ENCODE data around the gene POU2F1.

The POU2F1 gene

DNA sequence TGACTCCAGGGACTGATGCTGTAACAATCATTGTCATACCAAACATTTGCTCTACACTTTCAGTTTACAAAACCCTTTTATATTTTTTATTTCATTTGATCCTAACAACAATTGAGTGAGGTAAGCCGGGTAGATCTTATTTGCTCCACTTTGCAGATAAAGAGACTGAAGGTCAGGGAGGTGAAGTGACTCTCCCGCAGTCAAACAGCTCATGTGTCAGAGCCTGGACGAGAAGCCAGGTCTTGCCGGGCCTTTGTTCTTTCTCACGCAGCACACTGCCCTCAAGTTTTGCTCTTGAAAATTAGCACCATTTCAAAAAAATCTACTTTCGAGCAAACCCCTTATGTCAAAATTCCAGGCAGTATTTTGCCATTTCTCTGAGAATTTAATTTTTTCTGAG, 232.4 kb downstream of the POU2F1 start:
- DNase-seq, result no peak

DNA sequence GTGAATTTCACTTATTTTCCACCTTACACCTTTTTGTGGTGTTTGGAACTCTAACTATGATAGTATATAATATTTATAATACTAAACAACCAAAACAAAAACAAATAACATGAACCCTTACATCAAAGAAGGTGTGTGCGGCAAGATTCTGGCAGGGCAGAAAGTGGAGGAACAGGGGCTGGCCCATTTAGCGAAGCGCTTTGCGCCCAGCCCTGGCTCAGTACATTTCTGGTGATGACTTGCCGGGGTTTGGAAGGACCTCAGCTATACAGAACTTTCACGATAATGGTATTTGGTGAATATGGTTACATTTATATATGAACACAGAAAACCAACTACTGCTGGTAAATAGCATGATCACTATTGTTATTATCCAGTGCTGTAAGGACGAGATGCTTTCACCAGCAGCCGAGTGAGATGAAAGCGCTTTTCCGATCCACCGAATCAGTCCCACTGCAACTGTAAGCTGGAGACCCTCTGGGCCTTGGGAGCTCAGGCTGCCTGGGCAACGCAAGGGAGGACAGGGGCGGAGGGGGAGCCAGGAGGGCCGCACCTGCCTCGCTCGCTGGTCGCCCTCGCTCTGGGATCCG, 233.7 kb downstream of the POU2F1 start:
- DNase-seq, result peak; percentile 60

DNA sequence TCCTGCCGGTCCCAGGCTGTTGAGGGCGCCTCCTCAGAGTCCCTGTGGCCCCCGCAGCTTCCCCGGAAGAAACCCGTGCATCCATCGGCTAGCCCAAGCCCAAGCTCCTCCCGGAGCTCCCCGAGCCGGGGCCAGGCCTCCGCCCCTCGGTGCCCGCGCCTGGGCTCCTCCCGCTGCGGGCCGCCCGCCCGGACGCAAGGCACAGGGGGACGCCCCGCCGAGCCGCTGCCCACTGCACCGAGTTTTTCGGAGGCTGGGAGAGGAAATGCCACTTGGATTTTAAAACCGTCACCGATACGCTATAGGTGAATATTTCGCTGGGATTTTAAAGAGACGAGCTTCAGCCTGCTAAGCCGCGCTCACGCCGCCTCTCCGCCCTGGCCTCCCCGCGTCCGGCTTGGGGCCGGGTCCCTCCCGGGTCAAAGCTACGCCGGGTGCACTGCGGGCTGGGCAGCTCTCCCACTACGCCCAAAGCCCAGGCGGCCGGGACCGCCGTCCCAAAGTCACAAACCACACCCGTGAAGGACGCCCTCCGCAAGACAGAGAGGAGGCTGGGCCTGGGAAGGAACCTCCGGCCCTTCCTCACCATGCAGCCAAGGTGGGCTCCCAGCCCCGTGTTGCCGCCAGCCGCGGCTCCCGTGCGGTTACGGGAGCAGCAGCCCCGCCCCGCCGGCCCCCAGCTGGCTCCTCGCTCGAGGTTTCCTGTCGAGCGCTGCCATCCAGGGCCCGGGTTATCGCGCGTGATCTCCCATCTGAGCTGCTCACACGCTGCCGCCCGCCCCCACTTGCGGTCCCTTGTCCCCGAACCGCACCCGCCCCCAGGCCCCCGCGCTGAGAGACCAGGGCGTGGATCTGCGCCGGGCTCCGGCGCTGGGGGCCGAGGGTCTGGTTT, 234.5 kb downstream of the POU2F1 start:
- DNase-seq, result peak; percentile 88

DNA sequence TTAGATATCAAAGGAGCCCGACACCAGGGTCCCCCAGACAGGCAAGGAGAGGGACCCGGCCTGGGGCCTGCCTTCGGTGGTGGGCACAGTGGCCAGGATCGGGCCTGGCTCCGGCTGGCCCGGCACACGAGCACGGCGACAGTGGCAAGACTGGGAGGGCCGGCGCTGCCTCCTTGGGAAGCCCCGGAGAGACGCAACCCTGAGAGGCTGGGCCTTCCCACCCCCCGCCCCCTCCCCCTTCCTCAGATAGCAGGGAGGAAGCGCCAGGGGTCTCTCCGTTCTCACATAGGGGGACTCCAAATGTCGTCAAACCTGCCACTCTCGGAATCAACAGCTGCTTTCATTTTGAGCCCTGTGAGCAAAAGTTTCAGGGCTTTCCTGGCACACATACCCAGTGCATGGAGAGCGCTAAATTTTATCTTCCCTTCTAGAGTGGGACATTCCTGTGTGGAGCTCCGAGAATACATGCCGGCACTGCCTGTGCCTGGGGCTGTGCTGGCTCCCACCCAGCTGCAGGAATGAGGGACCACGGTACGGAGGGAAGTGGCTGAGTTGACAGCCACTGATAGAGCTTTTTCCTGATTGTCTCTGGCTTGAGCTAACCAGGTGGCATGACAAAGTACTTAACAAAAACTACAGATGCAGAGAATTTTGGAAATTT, 235.2 kb downstream of the POU2F1 start:
- DNase-seq, result no peak

- DNase-seq, result peak; percentile 55
These were observed 235.8 kb downstream of the POU2F1 start for GRCh38 chr1:167456524-167456923.

DNA sequence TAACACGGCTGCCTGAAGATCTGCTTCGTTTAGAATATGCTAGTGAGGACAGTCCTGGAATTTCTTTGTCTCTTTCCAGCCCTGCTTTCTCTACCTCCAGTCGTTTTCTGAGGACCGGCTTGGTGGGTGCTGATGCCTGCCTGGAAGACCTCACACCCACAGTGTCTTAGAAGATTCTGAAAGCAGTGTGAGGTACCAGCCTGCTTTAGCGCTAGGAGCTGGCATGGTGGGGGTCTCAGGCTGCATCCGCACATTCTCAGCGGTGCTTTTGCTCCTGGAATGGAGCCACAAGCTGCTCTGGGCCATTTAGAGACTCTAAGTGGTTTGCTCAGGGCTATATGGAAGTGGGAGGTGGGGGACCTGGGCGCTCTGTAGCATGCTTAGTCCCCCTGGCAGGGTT, 236.2 kb downstream of the POU2F1 start:
- peak; percentile 48 for DNase-seq

- DNase-seq, result peak; percentile 42
These were observed 237.4 kb downstream of the POU2F1 start for GRCh38 chr1:167457936-167458584.

- peak; percentile 55 for DNase-seq
These were observed 240.2 kb downstream of the POU2F1 start for GRCh38 chr1:167460836-167461235.

DNA sequence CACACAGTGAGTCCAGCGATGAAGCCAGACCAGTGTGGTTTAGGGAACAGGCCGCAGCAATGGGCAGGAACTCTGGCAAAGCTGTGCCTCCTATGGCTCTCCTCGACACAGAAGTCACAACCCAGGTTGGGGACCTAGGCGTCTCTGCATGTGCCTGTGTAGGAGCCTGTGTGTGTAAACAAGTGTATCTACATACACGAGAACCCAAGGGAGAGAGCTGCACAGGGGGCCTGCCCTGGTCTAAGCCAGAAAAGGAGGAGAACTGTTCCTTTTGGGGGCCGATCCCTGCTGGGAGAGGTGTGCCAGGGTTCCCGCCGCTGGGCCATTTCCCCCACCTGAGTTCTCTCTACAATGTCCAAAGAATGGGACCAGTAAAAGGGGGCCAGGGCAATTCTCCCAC, 241.7 kb downstream of the POU2F1 start:
- peak; percentile 45 for DNase-seq

DNA sequence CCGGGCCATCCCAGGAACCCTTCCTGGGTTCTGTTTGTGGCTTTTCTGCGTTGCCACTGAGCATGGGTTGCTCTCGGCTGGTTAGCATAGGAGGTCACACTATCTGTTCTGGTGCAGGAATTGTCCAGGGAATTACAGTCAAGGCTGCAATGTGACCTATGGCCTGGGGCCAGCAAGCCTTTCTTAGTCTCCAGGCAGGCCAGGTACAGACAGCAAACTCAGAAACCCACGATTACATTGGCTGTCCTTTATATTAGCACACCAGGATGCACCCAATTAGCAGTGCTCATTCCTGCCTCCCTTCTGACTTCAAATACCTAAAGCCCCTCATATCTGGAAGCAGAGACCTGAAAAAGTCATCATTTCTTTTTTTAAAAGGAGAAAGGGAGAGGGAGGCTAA, 242.4 kb downstream of the POU2F1 start:
- no peak for DNase-seq

- DNase-seq, result no peak
These were observed 243.3 kb downstream of the POU2F1 start for GRCh38 chr1:167463875-167464575.

DNA sequence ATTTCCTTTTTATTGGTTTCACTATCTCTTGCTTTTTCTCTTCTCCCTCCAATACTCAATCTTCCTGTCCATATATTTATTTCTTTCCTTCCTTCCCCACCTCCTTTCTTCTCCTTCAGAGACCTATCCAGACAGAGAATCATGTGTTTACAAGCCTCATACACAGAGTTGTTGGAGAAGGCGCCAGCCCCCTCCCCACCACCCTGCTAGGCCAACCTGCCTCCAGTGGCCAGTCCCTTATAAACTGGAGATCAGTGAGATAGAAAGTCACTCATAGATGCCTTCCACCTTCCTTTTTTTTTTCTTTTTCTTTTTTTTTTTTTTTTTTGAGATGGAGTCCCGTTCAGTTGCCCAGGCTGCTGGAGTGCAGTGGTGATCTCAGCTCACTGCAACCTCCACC, 244.3 kb downstream of the POU2F1 start:
- no peak for DNase-seq

DNA sequence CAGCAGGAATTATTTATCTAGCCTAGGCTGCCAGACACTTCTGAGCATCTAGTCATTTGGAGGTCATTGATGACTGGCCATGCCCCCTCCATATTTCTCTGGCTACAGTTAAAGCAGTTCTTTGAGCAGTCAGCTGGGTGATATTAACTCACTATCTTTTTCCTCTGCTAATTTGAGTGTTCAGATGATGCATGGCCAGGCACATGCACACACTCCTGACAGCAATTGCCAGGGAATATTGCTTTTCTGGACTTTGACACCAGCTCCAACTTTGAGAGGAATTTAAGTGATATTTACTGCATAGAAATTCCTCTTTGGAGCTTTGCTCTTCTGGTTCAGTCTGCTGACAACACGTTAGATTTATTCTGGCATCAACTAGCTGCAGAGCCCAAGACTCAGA, 245.1 kb downstream of the POU2F1 start:
- no peak for DNase-seq

DNA sequence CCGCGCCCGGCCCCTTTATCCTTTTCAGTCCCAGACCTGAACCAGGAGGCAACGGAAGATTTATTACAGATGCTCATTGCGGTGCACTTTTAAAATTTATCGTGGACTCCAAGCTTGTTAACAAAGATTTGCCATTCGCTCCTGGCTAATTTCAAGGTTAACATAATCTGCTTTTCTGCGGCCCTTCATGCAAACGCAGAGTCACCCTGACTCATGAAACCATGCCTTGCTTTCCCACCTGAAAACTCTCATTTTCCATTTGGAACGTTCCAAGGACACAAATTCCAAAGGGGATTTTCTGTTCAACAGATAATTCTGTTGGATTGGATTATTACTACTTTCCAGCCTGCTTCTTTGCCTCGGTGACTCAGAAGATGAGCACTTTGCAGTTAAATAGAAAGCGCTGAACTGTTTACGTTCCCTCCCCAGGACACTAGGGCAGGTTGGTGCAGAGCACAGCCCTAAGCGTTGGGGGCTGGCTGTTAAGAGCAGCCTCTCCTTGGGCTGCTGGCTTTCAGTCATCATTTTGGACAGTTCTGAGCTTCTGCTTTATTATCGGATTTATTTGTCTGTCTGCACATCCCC, 246.5 kb downstream of the POU2F1 start:
- no peak for DNase-seq

DNA sequence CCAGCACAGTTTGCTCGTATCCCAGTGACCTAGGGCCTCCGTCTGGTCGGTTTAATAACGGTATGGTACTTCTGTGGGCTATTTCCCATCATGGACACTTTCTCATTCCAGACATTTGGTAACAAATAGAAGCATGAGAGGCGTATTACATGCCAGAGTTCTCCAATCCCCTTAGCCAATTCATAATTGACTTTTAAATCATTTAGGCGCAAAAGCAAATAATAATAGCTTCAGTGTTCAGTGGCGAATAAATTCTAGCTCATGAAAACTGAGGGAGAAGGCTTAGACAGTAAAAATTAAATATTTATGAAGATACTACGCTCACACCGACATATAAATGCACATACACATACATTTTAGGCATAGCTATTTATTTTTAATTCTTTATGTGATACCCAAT, 247.1 kb downstream of the POU2F1 start:
- no peak for DNase-seq

DNA sequence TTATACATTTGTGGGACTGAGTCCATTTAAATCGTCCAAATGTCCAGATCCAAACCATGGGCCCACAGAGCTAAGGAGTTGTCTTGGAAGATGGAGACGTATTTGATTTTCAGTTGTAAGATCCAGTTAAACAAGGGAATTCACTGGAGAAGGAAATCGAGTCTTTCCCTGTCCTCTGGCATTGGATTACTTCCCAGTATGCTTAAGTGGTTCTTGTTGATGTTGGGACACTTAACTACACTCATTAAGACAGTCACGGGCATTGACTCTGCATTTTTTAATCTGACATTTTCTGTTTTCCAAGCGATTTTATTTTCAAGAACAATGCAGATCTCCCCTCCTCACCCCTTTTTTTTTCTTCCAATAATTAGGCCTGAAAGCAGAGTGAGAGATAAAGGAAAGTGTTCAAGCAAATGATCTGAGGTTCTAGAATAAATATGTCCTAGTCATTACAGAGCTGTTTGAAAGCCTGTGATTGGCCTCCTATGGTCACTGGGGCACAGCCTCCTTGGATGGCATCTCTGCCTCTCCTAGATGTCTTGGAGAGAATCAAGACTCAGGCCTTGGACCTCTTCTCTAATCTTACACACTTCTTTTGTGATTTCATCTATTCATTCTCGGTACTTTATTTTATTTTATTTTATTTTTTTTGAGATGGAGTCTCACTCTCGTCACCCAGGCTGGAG, 248.7 kb downstream of the POU2F1 start:
- DNase-seq, result no peak

DNA sequence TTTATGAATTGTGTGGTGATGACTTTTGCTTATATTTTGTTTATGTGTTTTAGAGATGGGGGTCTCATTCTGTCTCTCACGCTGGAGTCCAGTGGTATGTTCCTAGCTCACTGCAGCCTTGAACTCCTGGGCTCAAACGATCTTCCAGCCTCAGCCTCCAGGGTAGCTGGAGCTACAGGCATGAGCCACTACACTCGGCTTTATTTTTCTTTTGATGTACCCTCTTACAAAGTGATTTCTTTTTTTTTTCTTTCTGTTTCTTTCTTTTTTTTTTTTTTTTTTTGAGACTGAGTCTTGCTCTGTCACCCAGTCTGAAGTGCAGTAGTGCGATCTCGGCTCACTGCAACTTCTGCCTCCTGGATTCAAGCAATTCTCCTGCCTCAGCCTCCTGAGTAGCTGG, 250.9 kb downstream of the POU2F1 start:
- no peak for DNase-seq

DNA sequence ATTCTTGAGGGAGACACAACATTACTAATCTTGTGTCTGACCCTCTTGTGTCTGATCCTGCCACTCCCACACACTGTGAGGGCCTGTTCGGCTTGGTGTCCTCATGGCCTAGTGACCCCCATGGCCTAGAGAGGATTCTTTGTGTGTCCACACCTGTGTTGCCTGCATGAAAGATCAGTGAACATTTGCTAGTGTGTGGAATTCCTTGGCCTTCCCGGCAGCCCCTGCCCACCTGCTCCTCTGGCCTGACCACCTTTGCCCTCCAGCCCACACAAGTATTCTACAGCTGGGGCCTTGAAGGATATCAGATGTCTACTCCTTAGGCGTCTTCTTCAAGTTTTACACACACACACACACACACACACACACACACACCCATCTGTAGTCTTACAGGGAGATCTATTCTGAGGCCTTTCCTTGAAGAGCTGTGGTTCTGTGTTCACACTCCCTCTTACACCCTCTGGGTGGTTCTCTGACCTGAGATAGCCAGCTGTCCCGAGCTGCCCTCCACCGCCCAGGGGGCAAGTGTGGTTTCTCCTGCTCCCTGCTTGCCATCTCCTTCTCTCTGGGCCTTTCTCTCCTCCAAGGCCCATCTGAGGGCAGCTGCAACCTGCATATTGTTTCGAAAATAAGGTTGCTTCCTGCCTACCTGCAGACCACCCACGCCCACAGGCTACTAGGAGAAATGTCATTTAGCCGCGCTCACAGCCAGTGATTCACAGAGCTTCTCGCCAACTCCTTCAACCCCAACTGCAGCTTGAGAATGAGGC, 252.3 kb downstream of the POU2F1 start:
- peak; percentile 65 for DNase-seq

DNA sequence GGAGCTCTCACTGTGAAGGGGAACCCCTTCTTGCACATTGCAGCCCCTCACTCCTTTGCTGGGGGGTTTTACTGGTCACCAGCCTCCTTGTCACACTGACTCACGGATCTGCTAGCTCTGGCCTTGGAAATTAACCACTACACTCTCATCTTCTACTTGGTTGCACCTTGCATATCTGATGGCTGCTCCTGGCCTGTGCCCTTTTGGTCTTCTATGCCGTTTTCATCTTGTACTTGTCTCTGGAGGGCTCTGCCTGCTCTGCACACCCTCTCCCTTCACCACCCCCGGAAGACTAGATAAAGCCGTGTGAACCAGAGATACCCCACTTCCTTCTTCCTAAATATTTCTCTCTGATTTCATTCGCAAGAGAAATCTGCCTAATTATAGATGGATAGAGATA, 253.1 kb downstream of the POU2F1 start:
- DNase-seq, result peak; percentile 54

DNA sequence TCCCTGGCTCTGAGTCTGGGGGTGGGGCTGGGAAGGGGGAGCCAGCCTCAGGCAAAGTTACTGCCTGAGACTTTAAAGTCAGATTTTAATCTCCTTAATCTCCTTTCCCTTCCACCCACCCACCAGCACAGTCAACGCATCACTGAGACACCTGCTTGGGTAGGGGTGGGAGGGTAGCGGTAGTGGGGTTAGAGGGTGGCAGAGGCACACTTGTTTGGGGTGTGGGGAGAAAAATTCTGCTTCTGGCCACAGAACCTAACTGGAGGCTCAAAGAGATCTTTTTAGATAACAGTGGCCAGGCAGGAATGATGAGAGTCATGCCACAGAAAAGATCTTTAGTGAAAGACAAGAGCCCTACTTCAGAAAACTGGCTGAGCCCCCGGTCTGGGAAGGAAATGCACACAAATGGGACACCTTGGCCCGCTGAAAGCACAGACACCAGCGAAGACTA, 253.5 kb downstream of the POU2F1 start:
- DNase-seq, result peak; percentile 69

- DNase-seq, result peak; percentile 37
These were observed 255.4 kb downstream of the POU2F1 start for GRCh38 chr1:167476061-167476460.
